ES-I3 (cell line): ENCODE results near the gene ZNF746.
"Not testable (repeated sequence)": the region's sequence is repeated elsewhere in the genome, so short reads cannot be mapped to it uniquely, and the experiment has no call there.

Experiments
- H3K36me3 ChIP-seq: 2 replicates; pipeline ENCODE4 v1.6.1; 2013; ENCODE audit warnings: mild to moderate bottlenecking, low read length, control low read depth, moderate library complexity; ENCODE audit not compliant: insufficient read depth
- H3K4me1 ChIP-seq: 2 replicates; pipeline ENCODE4 v1.6.1; 2013; ENCODE audit warnings: mild to moderate bottlenecking, control low read depth, low read length; ENCODE audit not compliant: insufficient read depth
- H3K9ac ChIP-seq: 2 replicates; pipeline ENCODE4 v1.6.1; 2013; ENCODE audit warnings: low read depth, mild to moderate bottlenecking, low read length, moderate library complexity
- H3K9me3 ChIP-seq: 2 replicates; pipeline ENCODE4 v1.6.1; 2013; ENCODE audit warnings: mild to moderate bottlenecking, low read length, moderate library complexity; ENCODE audit not compliant: control insufficient read depth, insufficient read depth

The ZNF746 gene

DNA sequence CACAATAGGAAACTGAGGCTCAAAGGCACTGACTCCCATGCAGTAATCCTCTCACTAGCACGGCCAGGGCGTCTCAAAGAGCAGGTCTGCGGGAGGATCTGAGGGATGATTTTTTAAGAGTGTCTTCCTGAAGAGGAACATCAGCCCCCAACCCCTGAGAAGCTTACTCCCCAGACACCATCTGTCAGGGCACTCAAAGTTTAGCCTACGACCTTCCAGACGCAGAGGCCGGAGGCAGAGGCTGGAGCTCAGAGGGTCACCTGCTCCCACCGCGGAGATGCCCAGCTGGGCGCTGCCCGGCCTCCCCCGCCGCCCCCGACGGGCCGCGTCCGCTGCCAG lies 38.4 kb downstream of the ZNF746 start:
- Histone ChIP-seq H3K9me3 (no peaks in the 10 kb centered on the region), H3K36me3 (no peaks in the 10 kb centered on the region), H3K4me1 (no peaks in the 10 kb centered on the region), H3K9ac (peak overlapping the region; percentile 45; the same call in 1 of the 2 replicates)

DNA sequence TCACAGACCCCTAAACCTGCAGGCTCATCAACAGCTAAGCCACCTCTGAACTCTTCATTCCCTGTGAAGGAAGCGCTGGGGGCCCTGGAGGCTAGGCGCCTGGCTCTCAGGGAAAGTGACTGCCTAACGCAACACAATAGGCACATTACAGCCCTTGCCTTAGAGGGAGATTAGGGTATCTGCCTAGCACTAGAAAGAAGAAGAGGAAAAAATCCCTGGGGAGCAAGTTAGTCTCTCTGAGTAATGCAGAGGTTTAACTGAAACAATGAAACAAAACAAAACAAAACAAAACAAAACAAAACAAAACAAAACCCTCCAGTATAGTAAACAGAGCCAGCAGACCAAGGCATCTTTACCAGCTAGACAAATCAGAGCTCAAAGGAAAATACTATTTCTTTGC lies 39.4 kb downstream of the ZNF746 start:
- Histone ChIP-seq H3K9ac (no peak overlapping the region), H3K9me3 (no peaks in the 10 kb centered on the region), H3K4me1 (no peaks in the 10 kb centered on the region), H3K36me3 (no peaks in the 10 kb centered on the region)

DNA sequence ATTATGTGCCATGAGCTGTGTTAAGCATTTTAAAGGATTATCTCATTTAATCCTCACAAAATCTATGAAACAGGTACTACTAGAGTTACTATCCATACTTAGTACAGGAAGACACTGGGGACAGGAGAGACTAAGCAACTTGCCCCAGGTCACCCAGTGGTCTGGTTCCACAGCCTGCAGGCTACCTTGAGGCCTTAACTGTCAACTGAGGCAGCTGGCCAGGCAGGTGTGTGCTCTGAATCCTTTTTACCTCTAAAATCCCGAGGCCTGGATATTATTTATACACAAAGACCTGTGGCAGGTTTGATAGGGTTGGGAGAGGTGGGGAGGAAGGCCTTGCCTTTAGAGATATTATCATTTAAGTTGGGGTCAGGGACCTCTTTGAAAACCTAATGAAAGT lies 39.8 kb downstream of the ZNF746 start:
- Histone ChIP-seq H3K9ac (no peak overlapping the region), H3K9me3 (no peaks in the 10 kb centered on the region), H3K36me3 (no peaks in the 10 kb centered on the region), H3K4me1 (no peaks in the 10 kb centered on the region)

DNA sequence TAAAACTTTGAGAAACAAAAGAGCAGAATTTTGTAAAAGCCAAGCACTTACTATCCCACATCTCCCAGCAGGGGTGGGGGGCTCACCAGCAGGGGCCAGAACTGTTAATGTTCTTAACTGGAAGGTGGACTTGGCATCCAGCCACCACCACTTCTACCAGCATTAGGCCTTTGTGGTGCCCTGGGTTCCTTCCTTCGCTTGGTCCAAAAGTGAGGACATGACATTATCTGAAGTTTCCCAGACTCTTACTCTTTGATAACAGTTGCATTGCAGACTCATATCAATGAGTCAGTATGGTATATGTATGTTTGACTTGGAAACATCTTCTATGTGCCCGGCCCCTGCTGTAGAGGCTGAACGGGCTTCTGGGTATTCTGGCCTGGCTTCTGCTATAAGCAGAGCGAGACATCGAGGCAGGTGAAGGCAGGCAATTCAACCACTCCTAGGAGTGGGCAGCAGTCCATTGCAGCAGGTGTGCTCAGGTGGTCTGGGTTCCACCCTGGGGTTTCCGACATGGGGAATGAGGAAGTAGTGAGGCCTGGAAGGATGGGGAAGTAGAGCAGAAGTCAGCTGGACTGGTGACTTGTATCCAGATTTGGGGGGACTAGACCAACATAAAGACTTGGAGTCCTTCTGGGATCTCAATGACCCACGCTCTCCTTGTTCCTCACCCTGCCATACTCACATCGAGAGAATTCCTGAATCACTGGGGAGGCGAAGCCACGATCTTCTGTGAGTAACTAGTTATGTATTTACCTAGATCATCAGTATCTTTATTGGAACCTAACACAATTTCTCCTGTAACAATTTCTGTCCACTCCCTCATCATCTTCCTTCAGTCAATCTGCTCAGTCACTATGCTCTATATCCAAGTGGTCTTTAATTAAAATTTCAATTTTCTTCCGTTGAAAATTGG lies 40.8 kb downstream of the ZNF746 start:
- Histone ChIP-seq H3K36me3 (no peaks in the 10 kb centered on the region), H3K9me3 (no peaks in the 10 kb centered on the region), H3K9ac (no peak overlapping the region), H3K4me1 (no peaks in the 10 kb centered on the region)

DNA sequence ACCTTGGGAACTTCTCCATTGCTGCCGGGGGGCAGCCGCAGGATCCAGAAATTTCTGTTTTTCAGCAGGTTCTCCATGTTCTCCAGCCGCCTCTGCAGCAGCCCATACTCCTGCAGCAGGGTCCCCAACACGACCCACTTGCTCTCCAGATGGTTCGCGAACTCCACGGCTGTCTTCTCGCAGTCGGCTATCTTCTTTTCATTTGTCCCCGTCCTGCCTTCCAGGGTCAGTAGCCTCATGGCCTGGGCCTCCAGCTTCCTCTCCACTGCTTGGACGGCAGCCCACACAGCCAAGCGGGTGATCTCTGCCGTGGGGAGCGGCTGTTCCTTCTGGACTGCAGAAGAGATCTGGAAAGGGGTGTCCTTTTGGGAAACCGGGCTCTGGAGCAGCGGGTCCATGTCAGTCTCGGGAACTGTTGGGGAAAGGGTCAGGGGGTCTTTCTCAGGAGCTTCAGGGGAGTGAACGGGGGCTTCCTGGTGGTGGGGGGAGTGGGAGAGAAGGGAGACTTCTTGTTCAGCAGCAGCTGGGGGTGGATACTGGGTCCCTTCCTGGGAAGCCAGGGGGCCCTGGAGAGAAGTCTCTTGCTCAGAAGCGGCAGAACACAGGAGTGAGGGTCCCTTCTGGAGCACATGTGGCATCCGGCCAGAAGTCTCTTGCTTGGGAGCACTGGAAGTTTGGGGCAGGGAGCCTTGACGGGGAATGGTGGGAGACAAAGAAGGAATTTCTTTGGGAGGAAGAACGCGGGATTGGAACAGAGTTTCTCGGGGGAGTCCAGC lies 42.2 kb downstream of the ZNF746 start:
- Histone ChIP-seq H3K4me1 (no peaks in the 10 kb centered on the region), H3K36me3 (no peaks in the 10 kb centered on the region), H3K9me3 (no peaks in the 10 kb centered on the region), H3K9ac (no peak overlapping the region)

DNA sequence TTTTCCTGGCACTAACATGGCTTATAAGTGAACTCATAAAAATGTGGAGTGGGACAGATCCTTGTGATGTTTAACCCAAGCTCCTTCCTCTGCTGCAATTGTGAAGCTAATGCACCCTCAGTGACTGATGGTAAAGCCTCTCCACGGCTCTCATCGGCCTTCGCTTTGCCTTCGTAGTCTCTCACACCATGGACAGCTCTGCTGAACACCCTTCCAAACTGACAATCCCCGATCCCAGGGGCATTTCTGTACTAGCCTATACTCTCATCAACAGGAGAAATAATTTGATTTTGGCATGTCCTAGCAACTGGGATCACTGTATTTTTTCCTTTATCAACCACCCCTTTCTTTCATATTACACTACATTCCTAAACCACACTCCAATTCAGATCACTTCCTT lies 42.9 kb downstream of the ZNF746 start:
- H3K4me1 ChIP-seq, result no peaks in the 10 kb centered on the region
- H3K9ac ChIP-seq, result no peak overlapping the region
- H3K36me3 ChIP-seq, result peaks cover 3% of the 10 kb centered on the region; the same call in 1 of the 2 replicates
- no peaks in the 10 kb centered on the region for H3K9me3 ChIP-seq

DNA sequence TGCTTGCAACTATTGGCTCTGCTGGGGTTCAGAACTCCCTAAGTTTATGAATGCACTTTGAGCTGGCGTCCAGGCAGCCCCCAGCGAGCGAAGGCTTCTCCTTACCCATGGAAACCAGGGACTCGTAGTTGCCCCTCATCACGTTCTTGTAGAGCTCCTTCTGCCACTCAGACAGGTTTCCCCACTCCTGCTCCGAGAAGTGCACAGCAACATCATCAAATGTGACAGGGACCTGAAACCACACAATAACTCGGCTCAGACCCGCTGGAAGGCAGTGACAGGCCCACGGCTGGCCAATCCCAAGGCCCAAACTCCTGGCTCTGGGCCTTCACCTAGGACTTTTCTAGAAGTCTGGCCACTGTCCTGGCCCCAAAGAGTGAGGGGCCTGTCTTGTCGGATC lies 43.6 kb downstream of the ZNF746 start:
- Histone ChIP-seq H3K36me3 (peaks cover 4% of the 10 kb centered on the region; the same call in 1 of the 2 replicates), H3K9ac (no peak overlapping the region), H3K4me1 (no peaks in the 10 kb centered on the region), H3K9me3 (no peaks in the 10 kb centered on the region)

DNA sequence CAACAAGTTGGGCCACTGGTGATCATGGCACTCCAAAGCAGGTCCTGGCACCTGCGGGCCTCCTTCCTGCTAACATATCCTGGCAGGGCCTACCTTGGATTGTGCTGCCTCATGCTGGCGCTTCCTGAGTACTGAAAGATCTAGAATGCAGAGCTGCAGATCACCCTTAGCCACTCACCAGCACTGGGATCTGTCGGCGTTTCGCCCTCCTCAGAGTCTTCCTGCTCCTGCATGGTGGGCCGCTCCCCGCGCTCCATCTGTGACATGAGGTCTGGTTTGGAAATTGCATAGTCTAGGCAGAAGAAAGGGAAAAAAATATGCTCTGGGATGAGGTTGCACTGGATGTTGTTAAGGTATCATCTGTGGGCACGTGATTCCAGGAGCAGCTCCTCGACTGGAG lies 46.8 kb downstream of the ZNF746 start:
- Histone ChIP-seq H3K9ac (no peak overlapping the region), H3K9me3 (no peaks in the 10 kb centered on the region), H3K4me1 (no peaks in the 10 kb centered on the region), H3K36me3 (peaks cover 4% of the 10 kb centered on the region; the same call in 1 of the 2 replicates)

DNA sequence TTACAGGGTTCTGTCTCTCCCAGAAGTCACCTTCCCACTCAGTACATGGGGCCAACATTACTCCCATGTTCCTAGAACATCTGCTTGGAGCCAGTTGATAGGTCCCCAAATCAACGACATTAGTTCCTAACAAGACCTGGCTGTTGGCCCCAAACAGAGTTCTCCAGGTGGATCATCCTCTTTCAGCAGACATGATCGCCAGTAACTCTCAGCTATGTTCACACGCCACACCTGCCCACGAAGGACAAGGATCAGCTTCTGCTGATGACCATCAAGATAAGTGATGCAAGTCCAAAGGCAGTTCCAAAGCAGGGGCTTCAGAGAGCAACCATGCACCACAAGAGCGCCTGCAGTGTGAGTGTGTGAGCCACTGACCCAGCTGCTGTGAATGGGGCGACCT lies 47.7 kb downstream of the ZNF746 start:
- Histone ChIP-seq H3K9me3 (no peaks in the 10 kb centered on the region), H3K9ac (no peak overlapping the region), H3K4me1 (no peaks in the 10 kb centered on the region), H3K36me3 (peaks cover 4% of the 10 kb centered on the region; the same call in 1 of the 2 replicates)

DNA sequence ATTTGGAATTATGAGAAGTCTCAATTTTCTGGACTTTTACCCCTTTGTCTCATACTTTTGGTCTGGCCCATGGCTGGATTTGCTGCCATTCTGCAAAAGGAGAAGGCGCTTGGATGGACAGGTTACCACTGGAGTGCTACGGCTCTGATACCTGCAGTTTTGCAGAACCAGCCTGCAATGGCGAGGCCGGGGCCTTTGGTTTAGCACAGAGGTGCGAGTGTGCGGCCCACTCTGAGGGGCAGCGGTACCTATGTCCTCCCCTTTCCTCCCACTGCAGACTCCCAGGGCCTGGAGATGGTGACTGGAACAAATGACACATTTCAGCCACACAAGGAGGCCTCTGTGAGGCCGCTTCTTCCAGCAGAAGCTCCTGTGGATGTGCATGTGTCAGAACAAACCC lies 48.6 kb downstream of the ZNF746 start:
- H3K36me3 ChIP-seq, result peaks cover 4% of the 10 kb centered on the region; the same call in 1 of the 2 replicates
- no peaks in the 10 kb centered on the region for H3K4me1 ChIP-seq
- no peaks in the 10 kb centered on the region for H3K9me3 ChIP-seq
- H3K9ac ChIP-seq, result no peak overlapping the region

DNA sequence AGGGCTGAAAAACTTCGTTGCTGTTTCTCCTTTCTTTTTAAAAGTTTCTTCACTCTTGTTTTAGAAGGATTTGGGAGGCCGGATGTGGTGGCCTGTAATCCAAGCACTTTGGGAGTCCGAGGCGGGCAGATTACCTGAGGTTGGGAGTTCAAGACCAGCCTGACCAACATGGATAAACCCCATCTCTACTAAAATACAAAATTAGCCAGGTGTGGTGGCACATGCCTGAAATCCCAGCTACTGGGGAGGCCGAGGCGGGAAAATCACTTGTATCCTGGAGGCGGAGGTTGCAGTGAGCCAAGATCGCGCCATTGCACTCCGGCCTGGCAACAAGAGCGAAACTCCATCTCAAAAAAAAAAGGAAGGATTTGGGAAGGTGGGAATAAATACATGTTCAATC lies 51.6 kb downstream of the ZNF746 start:
- not testable (repeated sequence) for H3K4me1 ChIP-seq, H3K36me3 ChIP-seq, H3K9me3 ChIP-seq

DNA sequence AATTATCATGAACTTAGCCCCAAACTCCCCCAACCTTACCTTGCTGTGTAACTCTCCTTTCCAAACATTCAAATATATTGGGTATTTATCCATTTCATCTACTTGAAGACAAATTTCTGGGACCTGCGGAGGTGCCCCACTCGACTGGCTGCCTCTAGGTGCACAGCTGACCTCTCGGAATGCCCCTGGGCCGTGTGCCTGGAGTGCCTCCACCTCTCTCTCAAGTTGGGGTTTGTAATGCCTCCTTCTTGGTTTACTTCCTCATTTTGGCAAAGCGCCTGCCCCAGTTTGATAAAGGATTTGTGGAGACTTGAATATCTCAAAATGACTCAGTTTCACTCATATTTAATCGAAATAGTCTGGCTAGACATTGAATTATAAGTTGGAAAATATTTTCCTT lies 53.3 kb downstream of the ZNF746 start:
- no peaks in the 10 kb centered on the region for H3K36me3 ChIP-seq
- H3K9ac ChIP-seq, result no peak overlapping the region

More for the DNA sequence above, 51.6 kb downstream of the ZNF746 start:
- H3K9ac ChIP-seq, result not testable (repeated sequence)

DNA sequence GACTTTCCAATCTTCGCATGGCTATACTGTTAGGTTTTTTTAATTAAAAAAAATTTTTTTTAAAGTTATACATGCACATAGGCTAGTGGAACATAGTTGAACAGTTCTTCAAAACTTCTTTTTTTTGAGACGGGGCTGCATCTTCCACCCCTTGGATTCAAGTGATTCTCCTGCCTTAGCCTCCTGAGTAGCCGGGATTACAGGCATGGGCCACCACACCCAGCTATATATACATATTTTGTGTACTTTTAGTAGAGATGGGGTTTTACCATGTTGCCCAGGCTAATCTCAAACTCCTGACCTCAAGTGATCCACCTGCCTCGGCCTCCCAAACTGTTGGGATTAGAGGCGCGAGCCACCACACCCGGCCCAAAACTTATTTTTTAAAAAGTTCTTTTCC lies 54.1 kb downstream of the ZNF746 start:
- Histone ChIP-seq H3K9me3 (no peaks in the 10 kb centered on the region), H3K4me1 (no peaks in the 10 kb centered on the region), H3K36me3 (no peaks in the 10 kb centered on the region), H3K9ac (no peak overlapping the region)

More for the DNA sequence above, 53.3 kb downstream of the ZNF746 start:
- Histone ChIP-seq H3K9me3 (no peaks in the 10 kb centered on the region), H3K4me1 (no peaks in the 10 kb centered on the region)

DNA sequence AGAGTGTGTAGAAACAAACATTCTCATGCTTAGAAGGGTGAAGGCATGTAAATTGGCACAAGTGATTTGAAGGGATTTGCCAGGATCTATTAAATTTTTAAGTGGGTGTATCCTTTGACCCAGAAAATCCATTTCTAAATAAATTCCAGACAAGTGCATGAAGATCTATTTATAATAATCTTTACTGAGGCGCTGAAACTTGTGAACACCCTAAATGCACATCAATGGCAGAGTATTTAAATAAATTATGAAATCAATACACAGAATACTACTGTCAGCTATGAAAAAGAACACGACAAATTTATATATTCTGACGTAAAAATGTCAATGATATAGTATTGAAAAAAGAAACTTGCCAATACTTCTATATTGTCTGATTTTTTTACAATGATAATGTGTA lies 54.7 kb downstream of the ZNF746 start:
- no peaks in the 10 kb centered on the region for H3K9me3 ChIP-seq
- H3K4me1 ChIP-seq, result no peaks in the 10 kb centered on the region
- no peaks in the 10 kb centered on the region for H3K36me3 ChIP-seq
- no peak overlapping the region for H3K9ac ChIP-seq

DNA sequence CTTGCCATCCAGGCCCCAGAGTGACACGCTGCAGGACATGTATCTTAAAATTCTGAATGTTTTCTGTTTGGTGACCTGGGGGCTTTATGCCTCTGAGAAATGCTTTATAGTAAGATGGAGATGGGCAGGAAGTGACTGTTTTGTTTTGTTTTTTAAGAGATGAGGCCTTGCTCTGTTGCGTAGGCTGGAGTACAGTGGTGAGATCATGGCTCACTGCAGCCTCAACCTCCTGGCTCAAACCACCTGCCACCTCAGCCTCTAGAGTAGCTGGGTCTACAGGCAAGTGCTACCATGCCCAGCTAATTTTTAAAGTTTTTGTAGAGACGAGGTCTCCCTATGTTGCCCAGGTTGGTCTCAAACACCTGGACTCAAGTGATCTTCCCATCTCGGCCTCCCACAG lies 57.4 kb downstream of the ZNF746 start:
- H3K9ac ChIP-seq, result no peak overlapping the region

More for the DNA sequence above, 57.4 kb downstream of the ZNF746 start:
- H3K36me3 ChIP-seq, result no peaks in the 10 kb centered on the region
- no peaks in the 10 kb centered on the region for H3K9me3 ChIP-seq
- H3K4me1 ChIP-seq, result no peaks in the 10 kb centered on the region
